Liver (tissue), 3 donors: Measurements from ENCODE around the gene SRSF3.

Source experiments
- FOXA1 ChIP-seq: IDR thresholded peaks from 2 replicates; pipeline ENCODE4 v1.6.1; 2016; ENCODE audit warnings: antibody characterized with exemption
- FOXA2 ChIP-seq: IDR thresholded peaks from 2 replicates; pipeline ENCODE4 v1.6.1; 2016; ENCODE audit warnings: antibody characterized with exemption
- HNF4A ChIP-seq, 2 donors: conservative IDR thresholded peaks; 2 replicates each; pipeline ENCODE4 v1.6.1; 2016; ENCODE audit warnings: antibody characterized with exemption in 2 of 2, mild to moderate bottlenecking in 2 of 2
- JUND ChIP-seq, 2 donors: IDR thresholded peaks; 2 replicates each; pipeline ENCODE4 v1.6.1; 2016; ENCODE audit warnings: antibody characterized with exemption in 2 of 2
- NR2F2 ChIP-seq: IDR thresholded peaks from 2 replicates; pipeline ENCODE4 v1.6.1; 2016; ENCODE audit warnings: antibody characterized with exemption
- RAD21 ChIP-seq, 2 donors: IDR thresholded peaks; 2 replicates each; pipeline ENCODE4 v1.6.1; 2016; ENCODE audit warnings: antibody characterized with exemption in 2 of 2, mild to moderate bottlenecking in 2 of 2
- SP1 ChIP-seq: IDR thresholded peaks from 2 replicates; pipeline ENCODE4 v1.6.1; 2018; ENCODE audit warnings: antibody characterized with exemption, mild to moderate bottlenecking
- TAF1 ChIP-seq: conservative IDR thresholded peaks from 2 replicates; pipeline ENCODE4 v1.6.1; 2016; ENCODE audit warnings: antibody characterized with exemption, mild to moderate bottlenecking
- YY1 ChIP-seq: IDR thresholded peaks from 2 replicates; pipeline ENCODE4 v1.6.1; 2016; ENCODE audit warnings: antibody characterized with exemption, mild to moderate bottlenecking
- TF ChIP-seq, protein P1 (sequence below): IDR thresholded peaks from 2 replicates; pipeline ENCODE4 v1.6.1; 2016; ENCODE audit warnings: antibody characterized with exemption, mild to moderate bottlenecking
- TF ChIP-seq, protein P2 (sequence below): fragments of 150-350 bp; IDR thresholded peaks from 2 replicates; pipeline ENCODE4 v1.5.1; 2017; ENCODE audit warnings: improper control_type of control experiment, low read depth, low read length; ENCODE audit not compliant: missing input control
- TF ChIP-seq, protein P3 (sequence below): IDR thresholded peaks from 2 replicates; pipeline ENCODE4 v1.6.1; 2016; ENCODE audit warnings: antibody characterized with exemption
- TF ChIP-seq, protein P4 (sequence below): IDR thresholded peaks from 2 replicates; pipeline ENCODE4 v1.6.1; 2016; ENCODE audit warnings: antibody characterized with exemption
- donor health status: healthy.
- donor health status: healthy.

GRCh38 chr6:36547646-36548400, 46.3 kb upstream of the SRSF3 start:
- TF ChIP-seq, protein P1, sequence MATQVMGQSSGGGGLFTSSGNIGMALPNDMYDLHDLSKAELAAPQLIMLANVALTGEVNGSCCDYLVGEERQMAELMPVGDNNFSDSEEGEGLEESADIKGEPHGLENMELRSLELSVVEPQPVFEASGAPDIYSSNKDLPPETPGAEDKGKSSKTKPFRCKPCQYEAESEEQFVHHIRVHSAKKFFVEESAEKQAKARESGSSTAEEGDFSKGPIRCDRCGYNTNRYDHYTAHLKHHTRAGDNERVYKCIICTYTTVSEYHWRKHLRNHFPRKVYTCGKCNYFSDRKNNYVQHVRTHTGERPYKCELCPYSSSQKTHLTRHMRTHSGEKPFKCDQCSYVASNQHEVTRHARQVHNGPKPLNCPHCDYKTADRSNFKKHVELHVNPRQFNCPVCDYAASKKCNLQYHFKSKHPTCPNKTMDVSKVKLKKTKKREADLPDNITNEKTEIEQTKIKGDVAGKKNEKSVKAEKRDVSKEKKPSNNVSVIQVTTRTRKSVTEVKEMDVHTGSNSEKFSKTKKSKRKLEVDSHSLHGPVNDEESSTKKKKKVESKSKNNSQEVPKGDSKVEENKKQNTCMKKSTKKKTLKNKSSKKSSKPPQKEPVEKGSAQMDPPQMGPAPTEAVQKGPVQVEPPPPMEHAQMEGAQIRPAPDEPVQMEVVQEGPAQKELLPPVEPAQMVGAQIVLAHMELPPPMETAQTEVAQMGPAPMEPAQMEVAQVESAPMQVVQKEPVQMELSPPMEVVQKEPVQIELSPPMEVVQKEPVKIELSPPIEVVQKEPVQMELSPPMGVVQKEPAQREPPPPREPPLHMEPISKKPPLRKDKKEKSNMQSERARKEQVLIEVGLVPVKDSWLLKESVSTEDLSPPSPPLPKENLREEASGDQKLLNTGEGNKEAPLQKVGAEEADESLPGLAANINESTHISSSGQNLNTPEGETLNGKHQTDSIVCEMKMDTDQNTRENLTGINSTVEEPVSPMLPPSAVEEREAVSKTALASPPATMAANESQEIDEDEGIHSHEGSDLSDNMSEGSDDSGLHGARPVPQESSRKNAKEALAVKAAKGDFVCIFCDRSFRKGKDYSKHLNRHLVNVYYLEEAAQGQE = no peak
- TF ChIP-seq NR2F2 (no peak), SP1 (peak; percentile 0), RAD21 (IDR thresholded peaks at IDR 0.05) (no peak), TAF1 (no peak), HNF4A (conservative IDR thresholded peaks at IDR 0.05) (no peak), FOXA1 (no peak), YY1 (no peak), JUND (IDR thresholded peaks at IDR 0.05) (no peak), FOXA2 (no peak)
- TF ChIP-seq, protein P2, sequence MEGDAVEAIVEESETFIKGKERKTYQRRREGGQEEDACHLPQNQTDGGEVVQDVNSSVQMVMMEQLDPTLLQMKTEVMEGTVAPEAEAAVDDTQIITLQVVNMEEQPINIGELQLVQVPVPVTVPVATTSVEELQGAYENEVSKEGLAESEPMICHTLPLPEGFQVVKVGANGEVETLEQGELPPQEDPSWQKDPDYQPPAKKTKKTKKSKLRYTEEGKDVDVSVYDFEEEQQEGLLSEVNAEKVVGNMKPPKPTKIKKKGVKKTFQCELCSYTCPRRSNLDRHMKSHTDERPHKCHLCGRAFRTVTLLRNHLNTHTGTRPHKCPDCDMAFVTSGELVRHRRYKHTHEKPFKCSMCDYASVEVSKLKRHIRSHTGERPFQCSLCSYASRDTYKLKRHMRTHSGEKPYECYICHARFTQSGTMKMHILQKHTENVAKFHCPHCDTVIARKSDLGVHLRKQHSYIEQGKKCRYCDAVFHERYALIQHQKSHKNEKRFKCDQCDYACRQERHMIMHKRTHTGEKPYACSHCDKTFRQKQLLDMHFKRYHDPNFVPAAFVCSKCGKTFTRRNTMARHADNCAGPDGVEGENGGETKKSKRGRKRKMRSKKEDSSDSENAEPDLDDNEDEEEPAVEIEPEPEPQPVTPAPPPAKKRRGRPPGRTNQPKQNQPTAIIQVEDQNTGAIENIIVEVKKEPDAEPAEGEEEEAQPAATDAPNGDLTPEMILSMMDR = no peak
- TF ChIP-seq, protein P3, sequence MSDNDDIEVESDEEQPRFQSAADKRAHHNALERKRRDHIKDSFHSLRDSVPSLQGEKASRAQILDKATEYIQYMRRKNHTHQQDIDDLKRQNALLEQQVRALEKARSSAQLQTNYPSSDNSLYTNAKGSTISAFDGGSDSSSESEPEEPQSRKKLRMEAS = no peak
- TF ChIP-seq, protein P4, sequence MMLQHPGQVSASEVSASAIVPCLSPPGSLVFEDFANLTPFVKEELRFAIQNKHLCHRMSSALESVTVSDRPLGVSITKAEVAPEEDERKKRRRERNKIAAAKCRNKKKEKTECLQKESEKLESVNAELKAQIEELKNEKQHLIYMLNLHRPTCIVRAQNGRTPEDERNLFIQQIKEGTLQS = no peak
